VCaP (cell line): ENCODE measurements around the gene BPIFB2.

Experiments used
- H3K27ac ChIP-seq: fragments of 450-650 bp; 2 replicates; pipeline ENCODE4 v1.5.1; 2017
- TF ChIP-seq, protein P1 (sequence below): fragments of 450-650 bp; conservative IDR thresholded peaks from 2 replicates; pipeline ENCODE4 v1.5.1; 2017; ENCODE audit warnings: mild to moderate bottlenecking, moderate library complexity

Gene BPIFB2

DNA sequence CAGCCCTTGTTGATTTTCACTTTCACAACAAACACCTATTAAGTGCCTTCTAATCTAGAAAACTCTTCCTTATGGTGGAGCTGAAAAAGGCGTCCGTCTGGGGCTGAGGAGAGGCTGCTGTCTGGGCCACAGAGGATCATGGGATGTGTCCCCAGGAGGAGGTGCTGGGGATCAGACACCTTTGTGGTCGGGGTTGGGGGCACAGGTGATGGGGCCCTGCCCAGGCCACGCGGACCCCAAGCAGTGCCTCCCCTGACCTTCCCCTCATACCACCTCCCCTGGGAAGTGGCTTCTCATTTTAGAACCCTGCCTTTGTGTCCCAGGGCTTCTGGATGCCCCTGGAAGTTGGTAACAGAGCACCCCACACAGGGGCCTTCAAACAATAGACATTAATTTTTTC lies 44.3 kb upstream of the BPIFB2 start:
- TF ChIP-seq, protein P1, sequence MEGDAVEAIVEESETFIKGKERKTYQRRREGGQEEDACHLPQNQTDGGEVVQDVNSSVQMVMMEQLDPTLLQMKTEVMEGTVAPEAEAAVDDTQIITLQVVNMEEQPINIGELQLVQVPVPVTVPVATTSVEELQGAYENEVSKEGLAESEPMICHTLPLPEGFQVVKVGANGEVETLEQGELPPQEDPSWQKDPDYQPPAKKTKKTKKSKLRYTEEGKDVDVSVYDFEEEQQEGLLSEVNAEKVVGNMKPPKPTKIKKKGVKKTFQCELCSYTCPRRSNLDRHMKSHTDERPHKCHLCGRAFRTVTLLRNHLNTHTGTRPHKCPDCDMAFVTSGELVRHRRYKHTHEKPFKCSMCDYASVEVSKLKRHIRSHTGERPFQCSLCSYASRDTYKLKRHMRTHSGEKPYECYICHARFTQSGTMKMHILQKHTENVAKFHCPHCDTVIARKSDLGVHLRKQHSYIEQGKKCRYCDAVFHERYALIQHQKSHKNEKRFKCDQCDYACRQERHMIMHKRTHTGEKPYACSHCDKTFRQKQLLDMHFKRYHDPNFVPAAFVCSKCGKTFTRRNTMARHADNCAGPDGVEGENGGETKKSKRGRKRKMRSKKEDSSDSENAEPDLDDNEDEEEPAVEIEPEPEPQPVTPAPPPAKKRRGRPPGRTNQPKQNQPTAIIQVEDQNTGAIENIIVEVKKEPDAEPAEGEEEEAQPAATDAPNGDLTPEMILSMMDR: no peak
- H3K27ac ChIP-seq: no peak overlapping the region

DNA sequence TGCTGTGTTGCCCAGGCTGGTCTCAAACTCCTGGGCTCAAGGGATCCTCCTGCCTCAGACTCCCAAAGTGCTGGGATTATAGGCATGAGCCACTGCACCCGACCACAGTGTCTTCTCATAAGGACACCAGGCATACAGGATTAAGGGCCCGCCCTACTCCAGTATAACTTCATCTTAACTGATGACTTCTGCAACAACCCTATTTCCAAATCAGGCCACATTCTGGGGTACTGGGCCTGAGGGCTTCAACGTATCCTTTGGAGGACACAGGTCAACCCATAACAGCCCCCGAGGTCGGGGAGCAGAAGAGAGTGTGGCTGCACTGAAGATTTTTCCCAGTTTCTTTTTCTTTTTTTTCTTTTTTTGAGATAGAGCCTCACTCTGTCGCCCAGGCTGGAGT lies 42.9 kb upstream of the BPIFB2 start:
- TF ChIP-seq, protein P1: no peak

DNA sequence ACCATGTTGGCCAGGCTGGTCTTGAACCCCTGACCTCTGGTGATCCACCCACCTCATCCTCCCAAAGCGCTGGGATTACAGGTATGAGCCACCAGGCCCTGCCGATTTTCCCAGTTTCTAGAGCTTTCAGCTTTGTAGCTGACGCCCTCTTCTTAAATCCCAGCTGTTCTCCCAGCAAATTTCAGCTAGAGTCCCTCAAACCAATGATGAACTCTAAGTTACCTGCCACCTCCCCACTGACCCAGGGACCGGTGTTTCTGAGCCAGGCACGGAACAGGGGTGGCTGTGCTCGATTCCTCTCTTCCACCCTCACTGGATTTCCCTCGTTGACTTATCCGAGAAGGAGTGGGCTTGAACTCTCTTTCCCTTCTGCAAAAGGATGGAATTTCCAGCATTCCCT lies 42.4 kb upstream of the BPIFB2 start:
- TF ChIP-seq, protein P1: no peak
- H3K27ac ChIP-seq: no peak overlapping the region

More for the DNA sequence above, 42.9 kb upstream of the BPIFB2 start:
- no peak overlapping the region for H3K27ac ChIP-seq

DNA sequence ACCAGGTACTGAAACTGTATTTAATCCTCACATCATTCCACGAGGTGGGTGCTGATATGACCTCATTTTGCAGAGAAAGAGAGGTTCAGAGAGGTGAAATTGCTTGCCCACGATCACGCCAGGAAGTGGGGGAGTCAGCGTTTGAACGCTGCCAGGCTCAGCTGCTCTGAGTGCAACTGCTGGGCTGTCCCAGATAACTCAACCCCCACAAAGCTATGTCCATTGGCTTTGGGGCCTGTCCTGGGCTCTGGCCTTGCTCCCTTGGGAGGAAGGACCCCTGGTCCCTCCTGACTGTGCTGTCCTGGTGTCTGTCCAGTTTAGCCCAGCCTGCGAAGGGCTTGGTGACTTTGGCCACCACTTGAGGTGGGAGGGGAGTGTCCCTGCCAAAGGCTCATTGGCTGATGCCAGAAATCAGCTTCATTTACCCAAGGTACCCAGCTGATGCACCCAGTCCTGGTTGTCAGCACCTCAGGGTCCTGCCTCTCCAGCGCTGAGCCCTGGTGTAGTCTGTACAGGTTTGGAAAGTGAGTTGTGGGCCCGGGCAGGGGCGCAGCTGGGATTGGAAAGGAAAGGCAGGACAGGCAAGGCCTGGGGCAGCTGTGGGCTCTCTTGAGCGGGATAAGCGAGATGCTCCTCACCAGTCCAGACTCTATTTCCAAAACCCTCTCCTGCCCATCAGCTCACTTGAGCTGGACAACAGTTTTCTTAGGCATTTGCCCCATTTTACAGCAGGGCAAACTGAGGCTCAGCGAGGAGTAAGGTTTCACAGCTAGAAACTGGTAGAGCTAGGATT lies 41.7 kb upstream of the BPIFB2 start:
- H3K27ac ChIP-seq: no peak overlapping the region
- TF ChIP-seq, protein P1: no peak

DNA sequence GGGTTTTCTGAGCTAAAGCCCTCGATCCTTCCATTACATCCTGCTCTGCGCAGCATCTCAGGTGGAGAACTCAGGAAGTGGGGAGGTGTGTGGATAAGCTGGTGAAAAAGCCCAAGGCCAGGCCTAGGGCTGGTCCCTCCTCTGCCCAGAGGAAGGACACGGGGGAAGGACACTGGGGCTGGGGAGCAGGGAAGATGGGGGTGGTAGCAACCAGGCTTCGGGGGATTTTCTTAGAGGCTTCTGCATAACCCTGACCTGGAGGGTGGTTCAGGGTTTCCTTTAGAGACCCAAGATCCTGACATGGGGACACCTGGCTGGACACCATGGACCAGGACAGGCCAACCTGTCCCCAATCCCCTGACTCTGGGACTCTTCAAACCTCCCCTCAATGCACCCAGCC lies 41.1 kb upstream of the BPIFB2 start:
- H3K27ac ChIP-seq: no peak overlapping the region
- TF ChIP-seq, protein P1: no peak

DNA sequence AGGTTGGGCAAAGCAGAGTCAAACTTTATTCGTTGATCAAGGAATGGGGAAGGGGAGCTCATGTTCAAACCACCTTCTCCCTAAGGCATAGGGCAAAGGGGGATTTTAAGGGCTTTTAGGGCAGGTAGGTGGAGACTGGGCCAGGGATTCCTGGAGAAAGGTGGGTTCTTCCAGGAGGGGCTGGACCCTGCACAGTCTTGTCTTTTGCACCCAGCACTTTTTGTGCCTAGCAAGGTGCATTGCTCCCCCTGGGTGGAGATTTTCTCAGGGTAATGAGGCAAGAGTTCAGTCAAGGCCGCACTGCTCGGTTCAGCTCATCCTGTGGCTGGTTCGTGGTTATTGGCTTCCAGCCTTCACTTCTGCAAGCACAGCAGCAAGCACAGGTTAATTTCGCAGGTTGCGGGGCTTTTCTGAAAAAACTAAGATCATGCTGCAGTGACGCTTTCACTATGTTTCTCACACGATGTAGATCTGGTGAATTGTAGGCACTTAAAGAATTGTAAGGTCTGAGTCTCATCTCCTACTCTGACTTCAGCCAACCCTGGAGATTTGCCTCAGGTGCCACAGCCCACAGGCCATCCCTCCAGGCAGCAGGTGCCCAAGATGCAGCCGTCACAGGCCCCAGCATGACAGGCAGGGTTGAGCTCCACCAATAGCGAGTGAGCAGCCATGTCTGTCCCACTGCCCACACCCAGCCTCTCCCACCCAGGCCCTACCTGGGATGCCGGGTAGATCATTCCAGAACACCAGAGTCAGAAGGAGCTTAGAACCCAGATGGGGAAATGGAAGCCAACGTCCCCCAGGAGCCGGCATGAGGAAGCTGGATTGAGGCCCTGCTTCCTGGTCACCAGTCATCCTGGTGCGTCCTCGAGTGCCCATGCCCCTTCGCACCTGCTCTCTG lies 40.4 kb upstream of the BPIFB2 start:
- TF ChIP-seq, protein P1: no peak
- H3K27ac ChIP-seq: no peak overlapping the region

DNA sequence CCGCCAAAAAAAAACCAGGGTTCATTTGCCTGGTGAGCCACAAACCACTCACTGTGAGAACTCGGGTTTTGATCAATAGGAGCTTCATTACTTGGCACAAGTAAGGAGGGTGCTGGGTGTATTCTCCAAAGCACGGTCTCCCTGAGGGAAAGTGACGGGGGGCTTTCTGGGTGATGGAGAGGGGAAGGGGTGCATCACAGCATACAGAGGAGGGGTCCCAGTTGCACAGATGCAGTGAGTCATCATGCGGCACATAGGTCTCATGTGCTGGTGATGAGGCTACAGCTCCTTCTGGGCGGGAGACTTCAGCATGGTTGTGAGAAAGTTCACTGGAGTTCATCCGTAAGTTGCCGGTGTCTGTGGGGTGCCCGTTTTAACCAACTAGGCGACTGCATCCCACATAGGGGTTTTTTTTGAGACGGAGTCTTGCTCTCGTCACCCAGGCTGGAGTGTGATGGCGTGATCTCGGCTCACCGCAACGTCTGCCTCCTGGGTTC lies 39.5 kb upstream of the BPIFB2 start:
- TF ChIP-seq, protein P1: no peak
- no peak overlapping the region for H3K27ac ChIP-seq
